GM10266 (cell line): ENCODE results near the gene MRPL53.
A peak's percentile ranks its signal among the peaks of the same experiment; 100 is the strongest.

ENCODE experiments used
- DNase-seq: peaks from one replicate; pipeline ENCODE4 v3.0.0; 2012; ENCODE audit errors: extremely low spot score
- TF ChIP-seq, protein P1 (sequence below): IDR thresholded peaks from 2 replicates; pipeline ENCODE4 v1.5.1; 2012; ENCODE audit warnings: mild to moderate bottlenecking, low read depth; ENCODE audit not compliant: control insufficient read depth, insufficient read depth; ENCODE audit errors: missing control alignments

MRPL53 gene

DNA sequence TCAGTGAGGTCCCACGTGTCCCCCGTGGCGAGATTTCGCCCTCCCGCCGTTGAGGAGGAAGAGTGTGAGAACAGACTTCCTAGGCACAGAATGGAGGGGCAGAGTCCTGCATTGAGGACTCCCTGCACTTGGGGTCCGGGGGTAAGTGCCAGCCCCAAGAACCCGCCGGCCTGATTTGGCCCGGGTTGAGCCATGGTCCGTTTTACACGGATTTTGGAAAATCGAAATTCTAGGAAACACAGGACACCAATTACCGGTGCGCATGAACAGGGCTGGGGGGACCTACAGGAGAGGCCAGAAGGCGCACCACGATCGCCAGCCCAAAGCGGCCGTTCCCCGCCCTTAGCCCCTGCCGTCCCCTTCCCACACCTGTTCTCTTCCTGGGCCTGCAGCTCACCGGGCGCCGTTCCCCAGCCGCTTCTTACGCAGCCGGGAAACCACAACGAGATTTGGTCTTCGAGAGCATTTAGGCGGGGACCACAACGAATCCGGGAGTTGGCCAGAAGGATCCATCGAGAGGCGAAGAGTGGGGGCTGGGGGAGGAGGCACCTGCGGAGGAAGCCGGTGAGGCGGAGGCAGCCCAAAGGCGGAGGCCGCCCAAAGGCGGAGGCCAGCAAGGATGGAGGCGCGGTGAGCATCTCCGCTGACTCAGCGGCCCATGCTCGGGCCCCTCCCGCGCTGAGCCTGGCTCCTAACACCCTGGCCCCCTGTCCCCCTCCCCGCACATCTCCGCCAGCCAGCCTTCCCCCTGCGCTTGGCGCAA lies 41.3 kb upstream of the MRPL53 start:
- peak; percentile 46 for DNase-seq

DNA sequence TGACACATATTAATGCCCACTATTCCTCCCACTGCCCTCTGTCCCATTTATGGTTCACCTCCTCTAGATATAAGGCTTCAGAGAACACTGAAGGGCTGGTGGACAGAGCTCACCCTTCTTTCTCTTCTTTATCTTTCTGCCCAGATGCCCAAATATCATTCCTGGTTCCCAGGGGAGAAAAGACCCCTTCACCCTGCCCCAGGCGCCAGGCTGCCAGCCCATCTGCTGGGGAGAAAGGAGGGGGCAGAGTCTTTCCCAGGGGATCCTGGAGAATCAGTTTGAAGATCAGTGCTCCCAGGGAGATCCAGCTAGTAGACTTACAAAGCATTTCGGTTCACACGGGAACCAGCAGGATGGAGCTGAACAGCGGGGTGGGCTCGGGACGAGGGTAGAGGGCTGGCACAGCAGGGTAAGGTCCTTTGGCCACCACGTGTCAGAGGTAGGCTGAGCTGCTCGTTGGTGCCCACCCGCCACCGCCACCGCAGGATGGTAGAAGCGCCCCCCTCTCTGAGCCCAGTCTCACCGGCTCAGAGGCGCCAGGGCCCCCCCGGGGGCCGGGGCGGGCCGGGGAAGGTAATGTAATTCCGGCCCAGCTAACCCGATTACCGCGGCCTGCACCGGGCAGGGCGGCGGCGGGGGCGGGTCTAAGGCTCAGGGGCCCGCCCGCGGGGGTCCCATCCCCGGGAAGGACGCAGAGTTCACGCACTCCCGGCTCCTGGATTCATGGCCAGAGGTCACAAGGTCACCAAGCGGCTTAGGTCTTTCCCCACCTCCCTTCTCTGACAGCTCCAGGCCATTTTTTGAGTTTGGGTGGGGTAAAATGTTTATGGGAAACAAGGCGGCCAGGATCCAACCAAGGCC lies 40.5 kb upstream of the MRPL53 start:
- TF ChIP-seq, protein P1, sequence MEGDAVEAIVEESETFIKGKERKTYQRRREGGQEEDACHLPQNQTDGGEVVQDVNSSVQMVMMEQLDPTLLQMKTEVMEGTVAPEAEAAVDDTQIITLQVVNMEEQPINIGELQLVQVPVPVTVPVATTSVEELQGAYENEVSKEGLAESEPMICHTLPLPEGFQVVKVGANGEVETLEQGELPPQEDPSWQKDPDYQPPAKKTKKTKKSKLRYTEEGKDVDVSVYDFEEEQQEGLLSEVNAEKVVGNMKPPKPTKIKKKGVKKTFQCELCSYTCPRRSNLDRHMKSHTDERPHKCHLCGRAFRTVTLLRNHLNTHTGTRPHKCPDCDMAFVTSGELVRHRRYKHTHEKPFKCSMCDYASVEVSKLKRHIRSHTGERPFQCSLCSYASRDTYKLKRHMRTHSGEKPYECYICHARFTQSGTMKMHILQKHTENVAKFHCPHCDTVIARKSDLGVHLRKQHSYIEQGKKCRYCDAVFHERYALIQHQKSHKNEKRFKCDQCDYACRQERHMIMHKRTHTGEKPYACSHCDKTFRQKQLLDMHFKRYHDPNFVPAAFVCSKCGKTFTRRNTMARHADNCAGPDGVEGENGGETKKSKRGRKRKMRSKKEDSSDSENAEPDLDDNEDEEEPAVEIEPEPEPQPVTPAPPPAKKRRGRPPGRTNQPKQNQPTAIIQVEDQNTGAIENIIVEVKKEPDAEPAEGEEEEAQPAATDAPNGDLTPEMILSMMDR: no peak
- peak; percentile 32 for DNase-seq

More for the DNA sequence above, 41.3 kb upstream of the MRPL53 start:
- TF ChIP-seq, protein P1: no peak

DNA sequence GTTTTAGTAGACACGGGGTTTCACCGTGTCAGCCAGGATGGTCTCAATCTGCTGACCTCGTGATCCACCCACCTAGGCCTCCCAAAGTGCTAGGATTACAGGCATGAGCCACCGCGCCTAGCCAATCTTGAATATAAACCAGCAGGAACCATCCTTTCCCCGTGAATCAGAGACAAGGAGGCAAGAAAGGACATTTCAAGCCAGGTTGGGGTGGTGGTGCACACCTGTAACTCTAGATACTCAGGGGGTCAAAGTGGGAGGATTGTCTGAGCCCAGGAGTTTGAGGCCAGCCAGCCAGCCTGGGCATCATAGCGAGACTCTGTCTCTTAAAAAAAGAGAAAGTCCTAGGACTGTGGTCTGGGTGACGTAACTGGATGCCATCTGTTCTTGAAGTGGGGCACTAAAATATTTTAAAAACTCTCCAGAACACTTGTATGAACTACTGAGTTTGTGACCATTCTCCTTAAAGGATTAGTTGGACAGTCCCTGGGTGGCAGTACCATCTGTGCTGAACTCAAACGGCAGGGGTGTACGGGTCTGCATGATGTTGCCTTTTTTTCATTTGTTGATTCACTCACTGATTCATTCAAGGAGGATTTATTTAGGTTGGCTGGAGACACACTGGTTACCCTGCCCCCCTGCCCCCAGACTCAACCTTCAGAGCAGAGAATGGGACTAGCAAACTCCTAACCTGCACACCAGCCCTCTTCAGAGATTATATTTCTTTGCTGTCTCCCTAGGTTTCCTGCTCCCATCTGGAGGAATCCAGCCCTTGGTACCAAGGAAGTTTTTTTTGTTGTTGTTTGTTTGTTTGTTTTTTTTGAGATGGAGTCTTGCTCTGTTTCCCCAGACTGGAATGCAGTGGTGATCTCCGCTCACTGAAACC lies 38.9 kb upstream of the MRPL53 start:
- TF ChIP-seq, protein P1: no peak
- no peak for DNase-seq

DNA sequence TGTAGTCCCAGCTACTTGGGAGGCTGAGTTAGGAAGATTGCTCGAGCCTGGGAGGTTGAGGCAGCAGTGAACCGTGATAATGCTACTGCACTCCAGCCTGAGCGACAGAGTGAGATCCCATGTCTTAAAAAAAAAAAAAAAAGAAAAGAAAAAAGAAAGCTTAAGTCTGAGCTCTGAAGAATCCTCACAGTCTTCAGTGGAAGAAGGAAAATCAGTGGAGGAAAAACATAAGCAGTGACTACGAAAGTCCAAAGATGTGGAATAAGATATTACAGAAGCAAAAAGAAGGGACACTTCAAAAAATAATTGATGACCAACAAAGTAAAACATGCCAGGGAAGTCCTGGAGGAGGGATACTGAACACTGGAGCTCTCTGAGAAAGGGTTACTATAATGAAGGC lies 37.8 kb upstream of the MRPL53 start:
- TF ChIP-seq, protein P1: no peak
- DNase-seq: no peak

DNA sequence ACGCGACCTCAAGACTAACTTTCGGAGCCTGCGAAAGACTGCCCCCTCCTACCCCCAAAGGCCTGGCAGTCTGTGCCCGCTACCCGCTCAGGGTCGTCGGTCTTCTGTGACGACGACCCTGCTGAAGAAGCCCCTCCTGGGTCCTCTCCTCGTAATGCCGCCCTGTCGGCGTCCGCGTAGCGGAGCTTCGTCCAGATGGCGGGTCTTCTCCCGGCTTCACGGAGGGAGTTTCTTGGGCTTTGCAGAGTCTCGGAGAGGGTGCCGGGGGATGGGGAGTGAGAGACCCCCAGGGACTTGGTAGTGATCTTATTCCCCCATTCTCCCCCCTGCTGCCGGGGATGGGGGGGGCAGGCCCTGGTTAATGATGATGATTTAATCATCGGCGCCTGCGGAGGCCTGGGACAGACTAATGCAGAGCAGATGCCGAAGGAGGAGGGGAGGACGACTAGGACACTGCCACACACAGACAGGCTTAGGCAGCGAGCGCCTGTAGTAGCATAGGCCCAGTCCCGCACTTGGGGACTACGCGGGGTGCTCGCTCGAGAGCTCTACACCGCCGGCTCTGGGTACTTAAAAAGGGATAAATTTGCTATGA lies 35.5 kb upstream of the MRPL53 start:
- TF ChIP-seq, protein P1: no peak
- peak; percentile 44 for DNase-seq

DNA sequence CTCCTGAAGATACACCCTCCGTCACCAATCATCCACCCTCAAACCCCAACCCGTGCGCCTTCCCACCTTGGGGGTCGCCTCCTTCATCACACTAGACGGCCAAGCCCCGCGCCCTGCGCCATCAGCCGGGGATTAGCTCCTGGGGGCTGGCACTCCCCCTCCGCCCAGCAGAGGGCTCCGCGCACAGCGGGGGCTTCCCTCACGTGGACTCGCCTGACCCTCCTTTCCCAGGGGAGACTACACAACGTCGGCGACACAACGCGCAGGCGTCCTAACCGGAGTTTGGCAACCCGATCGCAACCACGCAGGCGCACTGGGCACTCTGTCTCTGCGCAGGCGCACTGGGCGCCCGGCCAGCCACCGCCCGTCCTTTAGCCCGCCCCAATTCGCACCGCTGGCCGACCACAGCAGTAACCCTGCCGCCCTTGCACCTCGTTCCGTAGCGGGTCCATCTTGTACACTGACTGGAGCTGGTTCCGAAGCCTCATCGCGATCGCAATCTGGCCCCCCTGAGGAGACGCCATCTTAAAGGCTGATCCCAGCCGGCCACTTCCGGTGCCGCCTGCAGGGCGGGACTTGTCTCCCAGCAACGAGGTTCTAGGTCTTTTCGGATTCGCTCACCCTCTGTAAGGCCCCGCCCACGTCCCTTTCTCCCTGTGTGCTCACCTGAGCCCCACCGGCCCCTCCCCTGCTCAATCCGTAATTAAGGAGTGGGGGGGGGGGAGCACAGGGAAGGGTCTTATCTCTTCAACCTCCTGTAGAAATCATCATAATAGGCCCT lies 34.9 kb upstream of the MRPL53 start, which contains the start of gene PCGF1:
TSS of gene PCGF1 (minus strand) at position 551 of the 781 bp plus-strand sequence. CDS start at position 524, 27 bp downstream.
- TF ChIP-seq, protein P1: peak; percentile 61
- DNase-seq: peak; percentile 98
